Measurements from ENCODE around the gene PDE4B. TPM values are rescaled to one million over a fixed set of nuclear protein-coding genes. Genes with fewer than 3 reads are reported as not detected.
"Not testable (repeated sequence)": the region's sequence is repeated elsewhere in the genome, so short reads cannot be mapped to it uniquely, and the experiment has no call there.

Gene PDE4B
- polyA plus RNA-seq, 1 donor from 2014 or later: 84.3 TPM

DNA sequence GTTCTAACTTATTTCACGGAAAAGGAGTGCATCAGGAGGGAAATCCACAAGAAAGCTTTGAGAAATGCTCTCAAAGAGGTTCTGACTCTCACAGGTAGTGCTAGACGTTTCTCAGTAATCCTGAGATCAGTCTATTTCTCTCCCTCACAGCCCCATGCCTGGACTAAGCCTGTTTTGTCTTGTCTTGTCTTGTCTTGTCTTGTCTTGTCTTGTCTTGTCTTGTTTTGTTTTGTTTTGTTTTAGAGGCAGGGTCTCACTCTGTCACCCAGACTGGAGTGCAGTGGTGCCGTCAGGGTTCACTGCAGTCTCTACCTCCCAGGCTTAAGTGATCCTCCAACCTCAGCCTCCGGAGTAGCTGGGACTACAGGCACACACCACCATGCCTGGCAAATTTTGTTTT is 608.0 kb downstream of the PDE4B start:
- Mint-ChIP-seq H3K4me1 (peaks cover 51 to 65% (median 52%) of the 10 kb centered on the region in 3 donors), H3K27me3 (no peaks in the 10 kb centered on the region), H3K9me3 (no peaks in the 10 kb centered on the region), H3K27ac (peak overlapping the region in 1 of 3 donors; percentile 90), H3K4me3 (peak overlapping the region in 1 of 4 donors; percentile 76), H3K36me3 (no peaks in the 10 kb centered on the region)

DNA sequence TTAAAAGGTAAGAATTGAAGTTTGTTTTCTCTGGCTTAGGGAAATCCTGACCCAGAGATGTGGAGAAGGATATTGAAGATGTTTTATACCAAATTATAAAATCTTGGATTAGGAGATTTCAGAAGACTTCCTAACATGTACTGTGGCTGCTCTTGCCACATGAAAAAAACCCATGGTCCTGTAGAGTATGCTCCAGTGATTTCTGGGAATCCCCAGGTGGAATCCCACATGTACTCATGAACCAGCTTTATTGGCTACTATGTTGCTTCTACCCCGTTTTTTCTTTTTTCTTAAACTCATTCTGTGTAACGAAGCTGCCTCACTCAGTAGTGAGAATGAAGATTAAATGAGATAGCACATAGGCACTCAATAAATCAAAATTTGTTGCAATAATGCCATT is 608.5 kb downstream of the PDE4B start:
- Mint-ChIP-seq H3K36me3 (no peaks in the 10 kb centered on the region), H3K27me3 (no peaks in the 10 kb centered on the region), H3K27ac (peak overlapping the region; percentile 56 to 90 (median 69)), H3K9me3 (no peaks in the 10 kb centered on the region), H3K4me1 (peaks cover 46 to 59% (median 46%) of the 10 kb centered on the region in 3 donors), H3K4me3 (peak overlapping the region in 3 of 4 donors; percentile 13 to 76 (median 75))

DNA sequence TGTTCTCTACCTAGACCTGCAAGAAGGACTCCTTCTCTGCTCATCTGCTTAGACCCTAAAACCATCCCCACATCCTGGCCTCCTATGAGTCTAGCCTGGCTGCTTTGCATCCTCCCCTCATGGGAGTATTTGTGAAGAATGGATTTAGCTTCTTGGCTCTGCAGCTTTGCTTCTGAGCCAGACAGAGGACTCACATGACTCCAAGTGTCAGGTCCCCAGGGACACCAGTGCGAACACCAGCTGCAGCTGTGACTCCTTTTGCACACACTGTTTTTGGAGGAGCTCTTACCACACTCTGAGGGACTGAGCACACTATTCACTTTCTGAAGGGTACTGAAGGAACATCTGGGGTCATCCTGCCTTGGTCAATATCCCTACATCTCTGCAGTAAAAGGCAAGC is 609.5 kb downstream of the PDE4B start:
- H3K4me3 Mint-ChIP-seq: peak overlapping the region in 3 of 4 donors; percentile 13 to 81 (median 75)
- H3K27me3 Mint-ChIP-seq: no peaks in the 10 kb centered on the region
- no peaks in the 10 kb centered on the region for H3K9me3 Mint-ChIP-seq
- H3K27ac Mint-ChIP-seq: peak overlapping the region; percentile 69 to 92 (median 90)
- peaks cover 38 to 49% (median 38%) of the 10 kb centered on the region in 3 donors for H3K4me1 Mint-ChIP-seq
- H3K36me3 Mint-ChIP-seq: no peaks in the 10 kb centered on the region

DNA sequence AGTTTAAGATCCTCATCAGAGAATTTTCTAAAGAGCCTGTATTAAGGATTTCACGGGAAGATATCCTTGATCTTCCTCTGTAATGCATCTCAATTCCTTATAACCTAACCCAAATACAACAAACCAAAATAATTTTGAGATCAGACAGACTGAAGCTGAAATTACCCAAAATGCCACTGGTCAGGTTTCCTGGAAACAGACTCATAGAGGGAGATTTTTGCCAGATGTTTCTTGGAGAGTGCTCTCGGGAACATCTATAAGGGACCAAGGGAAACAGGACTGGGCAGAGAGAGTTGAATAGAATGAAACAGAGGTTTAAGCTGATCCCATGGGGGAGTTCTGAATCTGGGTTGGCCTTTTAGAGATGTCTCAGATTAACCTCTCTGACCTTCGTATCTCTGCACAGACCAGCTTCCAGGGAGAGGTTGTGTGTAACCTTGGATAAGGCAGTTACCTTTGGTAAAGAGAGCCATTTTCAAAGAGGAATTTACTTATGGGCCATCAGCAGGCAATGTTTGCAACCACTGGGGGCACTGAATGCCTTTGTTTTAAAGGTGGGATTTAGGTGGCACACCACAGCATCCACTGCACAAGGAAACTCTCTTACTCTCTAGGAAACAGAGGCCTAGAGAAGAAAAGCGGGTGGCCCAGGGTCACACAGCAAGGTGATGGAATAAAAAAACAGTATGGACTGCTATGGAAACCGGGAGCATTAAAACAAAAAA is 610.5 kb downstream of the PDE4B start:
- H3K9me3 Mint-ChIP-seq: no peaks in the 10 kb centered on the region
- H3K27me3 Mint-ChIP-seq: peaks cover under 1% of the 10 kb centered on the region
- peak overlapping the region in 3 of 4 donors; percentile 13 to 81 (median 24) for H3K4me3 Mint-ChIP-seq
- peak overlapping the region in 2 of 3 donors; percentile 69 to 90 for H3K27ac Mint-ChIP-seq
- H3K4me1 Mint-ChIP-seq: peaks cover 35 to 44% (median 36%) of the 10 kb centered on the region in 3 donors
- no peaks in the 10 kb centered on the region for H3K36me3 Mint-ChIP-seq

DNA sequence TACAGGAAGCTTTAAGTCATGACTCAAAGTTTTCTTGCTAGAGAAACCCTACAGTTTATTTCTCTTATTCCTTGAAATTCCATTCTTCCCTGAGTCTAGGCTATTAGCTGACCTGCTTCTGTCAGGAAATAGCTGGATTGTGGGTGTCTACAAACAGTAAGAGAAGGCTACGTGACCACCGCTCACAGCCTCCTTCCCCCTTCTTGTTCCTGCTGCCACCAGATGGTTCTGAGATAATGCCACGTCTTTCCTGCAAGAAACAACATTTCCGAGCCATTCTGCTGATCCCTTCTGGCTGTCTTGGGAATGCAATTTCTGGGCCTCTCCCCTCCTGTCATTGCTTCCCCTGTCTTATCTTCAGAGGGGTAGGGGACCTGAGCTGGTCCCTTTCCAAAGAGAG is 612.4 kb downstream of the PDE4B start:
- Mint-ChIP-seq H3K4me1 (peaks cover 29 to 35% (median 31%) of the 10 kb centered on the region in 3 donors), H3K27me3 (peaks cover 2% of the 10 kb centered on the region)

DNA sequence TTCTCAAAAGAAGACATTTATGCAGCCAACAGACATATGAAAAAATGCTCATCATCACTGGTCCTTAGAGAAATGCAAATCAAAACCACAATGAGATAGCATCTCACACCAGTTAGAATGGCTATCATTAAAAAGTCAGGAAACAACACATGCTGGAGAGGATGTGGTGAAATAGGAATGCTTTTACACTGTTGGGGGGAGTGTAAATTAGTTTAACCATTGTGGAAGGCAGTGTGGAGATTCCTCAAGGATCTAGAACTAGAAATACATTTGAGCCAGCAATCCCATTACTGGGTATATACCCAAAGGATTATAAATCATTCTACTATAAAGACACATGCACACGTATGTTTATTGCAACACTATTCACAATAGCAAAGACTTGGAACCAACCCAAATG is 618.8 kb downstream of the PDE4B start:
- Mint-ChIP-seq H3K27ac (peak overlapping the region in 1 of 3 donors; percentile 1), H3K9me3 (peaks cover 0 to 16% (median 1%) of the 10 kb centered on the region in 3 donors), H3K4me1 (peaks cover 13 to 19% (median 16%) of the 10 kb centered on the region in 3 donors)
- H3K27me3 Mint-ChIP-seq, H3K36me3 Mint-ChIP-seq, H3K4me3 Mint-ChIP-seq: not testable (repeated sequence)

More for the DNA sequence above, 612.4 kb downstream of the PDE4B start:
- H3K36me3 Mint-ChIP-seq: no peaks in the 10 kb centered on the region
- peak overlapping the region in 1 of 3 donors; percentile 6 for H3K27ac Mint-ChIP-seq
- peaks cover 0 to 7% (median 0%) of the 10 kb centered on the region in 3 donors for H3K9me3 Mint-ChIP-seq
- no peak overlapping the region for H3K4me3 Mint-ChIP-seq

DNA sequence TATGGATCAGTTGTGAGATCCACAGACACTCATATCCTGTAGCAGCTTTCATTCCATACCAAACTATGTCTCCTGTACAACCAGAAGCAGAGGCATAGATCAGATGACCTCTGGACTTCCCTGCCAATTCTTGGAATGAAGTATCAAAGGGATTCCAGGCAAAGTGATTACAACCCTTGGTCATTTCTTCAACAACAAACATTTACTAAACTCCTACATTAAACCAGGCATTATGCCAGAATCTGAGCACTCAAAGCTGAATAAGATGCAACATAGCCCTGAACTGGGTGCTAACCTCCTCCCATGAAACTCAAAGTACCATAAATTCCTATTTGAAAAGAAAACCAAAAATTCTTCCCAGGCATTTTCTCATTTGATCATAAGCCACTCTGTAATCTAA is 620.0 kb downstream of the PDE4B start:
- H3K4me1 Mint-ChIP-seq: peaks cover 13 to 19% (median 16%) of the 10 kb centered on the region in 3 donors
- H3K27ac Mint-ChIP-seq: no peak overlapping the region
- peaks cover 0 to 16% (median 3%) of the 10 kb centered on the region in 3 donors for H3K9me3 Mint-ChIP-seq
- no peak overlapping the region for H3K4me3 Mint-ChIP-seq
- H3K36me3 Mint-ChIP-seq: no peaks in the 10 kb centered on the region
- H3K27me3 Mint-ChIP-seq: peaks cover 2% of the 10 kb centered on the region

DNA sequence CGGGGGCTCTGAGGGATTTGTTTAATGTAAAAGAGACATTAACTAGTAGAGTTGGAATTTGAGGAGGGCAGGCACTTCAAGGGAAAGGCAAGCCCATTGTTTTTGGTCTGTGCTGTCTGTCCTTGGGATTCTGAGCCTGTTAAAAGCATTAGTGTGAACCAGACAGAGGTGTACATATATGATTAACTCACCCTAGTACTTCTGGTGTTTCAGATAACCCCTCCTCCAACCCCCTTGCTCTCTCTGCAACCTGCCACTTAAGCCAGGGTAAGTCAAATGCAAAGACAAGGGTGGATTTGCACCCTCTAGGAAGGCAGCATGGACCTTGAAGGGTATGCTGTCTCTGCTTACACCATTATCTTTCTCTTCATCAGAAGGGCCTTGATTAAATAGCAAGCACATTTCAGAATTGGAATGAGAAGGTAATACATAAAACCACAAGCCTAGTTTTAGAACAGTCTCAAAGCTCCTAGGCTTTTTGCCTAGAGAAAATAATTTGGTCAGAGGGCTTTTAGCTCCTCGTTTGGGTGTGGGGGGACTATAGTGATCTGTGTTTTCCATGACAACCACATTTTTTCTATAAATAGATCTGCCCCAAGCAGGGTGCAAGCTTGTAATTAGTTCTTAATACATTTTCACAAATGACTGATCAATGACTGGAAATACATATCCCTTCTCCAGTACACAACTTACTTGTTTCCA is 620.6 kb downstream of the PDE4B start:
- Mint-ChIP-seq H3K36me3 (no peaks in the 10 kb centered on the region), H3K9me3 (peaks cover 6 to 18% (median 7%) of the 10 kb centered on the region in 3 donors), H3K4me1 (peaks cover 13 to 19% (median 16%) of the 10 kb centered on the region in 3 donors), H3K27me3 (peaks cover under 1% of the 10 kb centered on the region), H3K4me3 (no peak overlapping the region), H3K27ac (no peak overlapping the region)

DNA sequence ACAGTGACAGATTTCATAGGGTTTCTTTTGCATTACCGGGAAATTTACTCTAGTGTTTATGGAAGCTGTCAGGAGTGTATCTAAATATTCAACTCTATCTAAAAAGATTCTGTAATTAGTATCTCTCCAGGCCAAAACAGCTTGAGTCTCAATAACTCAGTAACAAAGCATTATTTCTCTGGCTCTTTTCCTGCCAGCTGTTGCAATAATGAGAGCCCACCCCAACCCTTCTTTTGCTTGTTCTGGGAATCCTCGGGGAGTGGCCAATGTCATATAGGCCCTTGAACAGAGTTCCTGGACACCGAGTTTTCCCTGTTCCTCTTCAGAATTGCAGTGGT is 621.1 kb downstream of the PDE4B start:
- peaks cover 11 to 19% (median 12%) of the 10 kb centered on the region in 3 donors for H3K9me3 Mint-ChIP-seq
- peak overlapping the region in 1 of 3 donors; percentile 21 for H3K27ac Mint-ChIP-seq
- no peaks in the 10 kb centered on the region for H3K36me3 Mint-ChIP-seq
- H3K27me3 Mint-ChIP-seq: no peaks in the 10 kb centered on the region
- H3K4me3 Mint-ChIP-seq: no peak overlapping the region
- H3K4me1 Mint-ChIP-seq: peaks cover 13 to 19% (median 16%) of the 10 kb centered on the region in 3 donors

DNA sequence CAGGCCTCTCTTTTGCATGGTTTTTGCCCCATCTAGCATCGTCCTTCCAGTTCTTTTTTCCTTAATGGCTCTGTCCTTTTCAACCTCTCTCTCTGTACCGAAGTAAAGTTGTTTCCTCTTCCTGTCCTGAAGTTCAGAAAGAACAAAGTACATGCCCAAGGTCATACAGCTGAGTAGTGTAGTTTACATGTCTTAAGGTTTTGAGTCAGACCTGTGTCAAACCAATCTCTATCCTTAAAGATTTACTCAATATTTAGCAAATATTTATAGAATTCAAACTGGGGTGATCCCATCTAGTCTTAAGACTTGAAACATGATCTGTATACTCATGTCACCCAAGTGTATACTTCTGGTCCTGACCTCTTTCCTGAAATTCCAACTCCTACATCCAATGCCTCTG is 622.6 kb downstream of the PDE4B start:
- Mint-ChIP-seq H3K4me3 (no peak overlapping the region), H3K4me1 (peaks cover 15 to 16% (median 16%) of the 10 kb centered on the region in 3 donors), H3K9me3 (peaks cover 15 to 16% (median 15%) of the 10 kb centered on the region in 3 donors), H3K36me3 (no peaks in the 10 kb centered on the region), H3K27ac (peak overlapping the region in 1 of 3 donors; percentile 24), H3K27me3 (no peaks in the 10 kb centered on the region)

DNA sequence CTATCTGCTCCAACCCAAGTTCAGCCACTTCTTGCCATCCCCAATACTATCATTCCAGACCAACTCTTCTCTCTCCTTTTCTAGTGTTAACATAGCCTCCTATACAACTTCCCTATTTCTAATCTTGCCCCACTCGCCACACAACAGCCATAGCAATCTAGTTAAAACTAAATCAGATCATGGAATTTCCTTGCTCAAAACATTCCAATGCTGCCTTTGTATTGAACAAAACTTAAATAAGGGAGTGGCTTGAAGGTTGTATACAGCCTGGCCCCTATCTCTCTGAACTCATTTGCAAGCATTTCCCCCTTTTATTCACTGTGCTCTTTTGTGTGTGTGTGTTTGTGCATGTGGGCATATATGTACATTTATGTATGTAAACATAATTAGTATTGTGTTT is 623.2 kb downstream of the PDE4B start:
- H3K4me1 Mint-ChIP-seq: peaks cover 12 to 13% (median 13%) of the 10 kb centered on the region in 3 donors
- H3K9me3 Mint-ChIP-seq: peaks cover 12 to 15% (median 15%) of the 10 kb centered on the region in 3 donors
- H3K27me3 Mint-ChIP-seq: no peaks in the 10 kb centered on the region
- no peak overlapping the region for H3K4me3 Mint-ChIP-seq
- H3K27ac Mint-ChIP-seq: no peak overlapping the region
- no peaks in the 10 kb centered on the region for H3K36me3 Mint-ChIP-seq

DNA sequence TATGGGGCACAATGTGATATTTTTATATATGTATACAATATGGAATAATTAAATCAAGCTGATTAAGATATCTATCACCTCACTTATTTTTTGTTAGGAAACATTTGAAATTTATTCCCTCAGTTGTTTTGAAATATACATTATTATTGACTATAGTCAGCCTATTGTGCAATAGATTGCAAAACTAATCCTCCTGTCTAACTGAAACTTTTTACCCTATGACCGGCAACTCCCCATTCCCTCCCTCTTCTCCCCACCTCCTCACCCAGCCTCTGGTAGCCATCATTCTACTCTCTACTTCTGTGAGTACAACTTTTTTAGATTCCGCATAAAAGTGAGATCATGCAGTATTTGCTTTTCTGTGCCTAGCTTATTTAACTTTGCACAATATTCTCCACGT is 623.6 kb downstream of the PDE4B start:
- no peaks in the 10 kb centered on the region for H3K27me3 Mint-ChIP-seq
- peaks cover 9 to 15% (median 15%) of the 10 kb centered on the region in 3 donors for H3K9me3 Mint-ChIP-seq
- peaks cover 8 to 9% (median 9%) of the 10 kb centered on the region in 3 donors for H3K4me1 Mint-ChIP-seq
- H3K27ac Mint-ChIP-seq: no peak overlapping the region
- no peak overlapping the region for H3K4me3 Mint-ChIP-seq
- no peaks in the 10 kb centered on the region for H3K36me3 Mint-ChIP-seq

DNA sequence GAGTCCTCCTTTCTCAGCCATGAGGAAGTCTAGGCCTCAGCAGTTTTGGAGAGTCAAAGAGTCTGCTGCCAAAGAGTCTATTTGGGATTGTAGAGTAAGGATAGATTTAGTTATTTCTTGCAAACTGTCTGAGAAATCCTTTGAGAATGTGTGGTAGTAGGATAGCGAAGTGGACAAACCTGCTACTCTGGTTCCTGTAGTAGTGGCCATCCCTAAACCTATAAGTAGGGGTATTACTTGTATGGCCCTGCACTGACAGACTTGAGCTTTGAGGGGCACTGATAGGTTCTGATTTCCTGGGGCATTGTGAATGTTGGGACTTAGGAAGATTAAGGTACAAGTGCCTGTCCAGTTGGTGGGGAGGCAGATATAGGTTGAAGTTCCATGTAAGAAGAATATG is 625.3 kb downstream of the PDE4B start:
- peak overlapping the region in 1 of 3 donors; percentile 7 for H3K27ac Mint-ChIP-seq
- H3K4me3 Mint-ChIP-seq: no peak overlapping the region
- H3K36me3 Mint-ChIP-seq: no peaks in the 10 kb centered on the region
- H3K9me3 Mint-ChIP-seq: peaks cover 7 to 15% (median 15%) of the 10 kb centered on the region in 3 donors
- H3K4me1 Mint-ChIP-seq: peaks cover 3 to 5% (median 4%) of the 10 kb centered on the region in 3 donors
- H3K27me3 Mint-ChIP-seq: no peaks in the 10 kb centered on the region

DNA sequence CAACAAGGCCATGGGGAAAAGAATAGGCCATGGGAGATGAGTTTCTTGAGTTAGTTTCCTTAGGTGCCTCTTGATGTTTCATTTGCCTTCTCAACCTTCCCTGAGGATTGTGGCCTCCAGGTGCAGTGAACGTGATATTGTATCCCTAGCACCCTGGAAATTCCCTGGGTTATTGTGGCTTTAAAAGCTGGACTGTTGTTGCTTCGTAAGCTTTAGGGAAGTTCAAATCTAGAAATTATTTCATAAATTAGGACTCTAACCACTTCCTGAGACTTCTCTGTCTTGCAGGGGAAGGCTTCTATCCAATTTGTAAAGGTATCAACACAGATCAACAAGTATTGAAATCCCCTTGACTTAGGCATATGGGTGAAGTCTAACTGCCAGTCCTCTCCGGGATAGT is 627.5 kb downstream of the PDE4B start:
- not testable (repeated sequence) for H3K27ac Mint-ChIP-seq, H3K27me3 Mint-ChIP-seq, H3K36me3 Mint-ChIP-seq

DNA sequence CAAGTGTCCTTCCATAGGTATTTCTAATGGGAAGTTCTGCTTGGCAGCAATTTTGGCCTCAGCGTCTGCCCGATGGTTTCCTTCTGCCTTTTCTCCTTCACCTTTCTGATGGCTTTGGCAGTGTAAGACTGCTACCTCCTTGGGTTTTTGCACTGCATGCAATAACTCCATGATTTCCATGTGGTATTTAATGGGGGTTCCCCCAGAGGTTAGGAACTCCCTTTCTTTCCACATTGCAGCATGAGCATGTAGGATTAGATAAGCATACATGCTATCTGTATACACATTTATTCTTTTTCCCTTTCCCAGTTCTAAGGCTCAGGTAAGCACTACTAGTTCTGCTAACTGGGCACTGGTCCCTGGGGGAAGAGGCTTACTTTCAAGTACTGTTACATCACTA is 628.2 kb downstream of the PDE4B start:
- H3K27ac Mint-ChIP-seq: not testable (repeated sequence)

More for the DNA sequence above, 627.5 kb downstream of the PDE4B start:
- peaks cover 7 to 15% (median 15%) of the 10 kb centered on the region in 3 donors for H3K9me3 Mint-ChIP-seq
- not testable (repeated sequence) for H3K4me1 Mint-ChIP-seq, H3K4me3 Mint-ChIP-seq

More for the DNA sequence above, 628.2 kb downstream of the PDE4B start:
- not testable (repeated sequence) for H3K36me3 Mint-ChIP-seq, H3K4me1 Mint-ChIP-seq, H3K27me3 Mint-ChIP-seq
- H3K9me3 Mint-ChIP-seq: peaks cover 7 to 15% (median 15%) of the 10 kb centered on the region in 3 donors
- H3K4me3 Mint-ChIP-seq: peak overlapping the region in 1 of 4 donors; percentile 39

Measured in IgD-negative memory B cell (primary cell).